Measurements from ENCODE around the gene IL1RAPL1.

- TF ChIP-seq CTCF (conservative IDR thresholded peaks at IDR 0.05; ENCODE audit: low read depth in 2 of 2) = no peak
- no peak for TF ChIP-seq STAT1 (IDR thresholded peaks at IDR 0.05; ENCODE audit: unreplicated experiment)
- TF ChIP-seq EZH2 (IDR thresholded peaks at IDR 0.05; ENCODE audit: low read depth, unreplicated experiment) = no peak
- no peak for TF ChIP-seq ZNF462 (CRISPR knock-in tag; IDR thresholded peaks at IDR 0.05)
- TF ChIP-seq POLR2AphosphoS5 (IDR thresholded peaks at IDR 0.05; ENCODE audit: low read depth) = no peak
- no peak for TF ChIP-seq EZH2phosphoT487 (IDR thresholded peaks at IDR 0.05; ENCODE audit: unreplicated experiment)
- no peak for TF ChIP-seq REST (IDR thresholded peaks at IDR 0.05; ENCODE audit: unreplicated experiment)
- TF ChIP-seq JUNB (IDR thresholded peaks at IDR 0.05; ENCODE audit: unreplicated experiment) = no peak
- TF ChIP-seq NANOG (IDR thresholded peaks at IDR 0.05; ENCODE audit: borderline replicate concordance) = no peak
- no peak for TF ChIP-seq ZNF331 (CRISPR knock-in tag; IDR thresholded peaks at IDR 0.05; ENCODE audit: low read depth)
- no peak for TF ChIP-seq CREB1 (CRISPR knock-in tag; IDR thresholded peaks at IDR 0.05; ENCODE audit: low read depth)
- TF ChIP-seq ZNF114 (CRISPR knock-in tag; IDR thresholded peaks at IDR 0.05) = no peak
Measured at GRCh38 chrX:29690061-29690460, 1102.8 kb downstream of the IL1RAPL1 start.

All from GM23338 (cell line).